DMS79 treated with DMSO at 0.1 percent for 48 hours (cell line): ENCODE results near the gene RALGPS1.
"Not testable (repeated sequence)": the region's sequence is repeated elsewhere in the genome, so short reads cannot be mapped to it uniquely, and the experiment has no call there.

Source experiments
- DNase-seq: peaks from one replicate; lab custom pipeline; 2025; lab: John Stamatoyannopoulos, UW

RALGPS1 gene

DNA sequence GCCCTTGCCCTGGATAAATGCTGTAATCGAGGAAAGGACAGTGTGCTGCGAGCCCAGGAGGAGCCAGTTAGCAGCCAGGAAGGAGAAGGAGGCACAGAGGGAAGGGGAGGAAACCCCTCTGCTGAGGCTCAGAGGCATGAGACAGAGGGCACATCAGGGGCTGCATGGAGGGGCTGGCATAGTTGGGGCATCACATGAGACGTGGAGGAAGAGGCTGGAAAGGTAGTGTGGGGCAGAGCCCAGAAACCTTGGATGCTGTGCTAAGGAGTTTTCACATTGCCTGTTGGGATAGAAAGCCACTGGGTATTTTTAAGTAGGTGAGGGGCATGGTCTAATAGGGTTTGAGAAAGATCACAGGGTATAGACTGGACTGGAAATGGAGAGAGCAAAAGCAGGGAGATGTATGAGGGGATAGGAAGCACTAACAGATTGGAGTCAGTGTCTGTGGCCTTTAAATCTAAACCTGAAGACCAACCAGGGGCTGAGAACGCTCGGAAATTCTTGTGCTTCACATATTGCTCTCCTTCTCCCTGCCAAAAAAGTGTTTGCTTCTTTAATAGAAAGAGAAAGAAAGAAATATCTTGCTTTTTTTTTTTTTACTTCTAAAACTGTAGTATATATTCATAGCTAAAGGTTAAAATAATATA is 240.9 kb downstream of the RALGPS1 start:
- no peak for DNase-seq

DNA sequence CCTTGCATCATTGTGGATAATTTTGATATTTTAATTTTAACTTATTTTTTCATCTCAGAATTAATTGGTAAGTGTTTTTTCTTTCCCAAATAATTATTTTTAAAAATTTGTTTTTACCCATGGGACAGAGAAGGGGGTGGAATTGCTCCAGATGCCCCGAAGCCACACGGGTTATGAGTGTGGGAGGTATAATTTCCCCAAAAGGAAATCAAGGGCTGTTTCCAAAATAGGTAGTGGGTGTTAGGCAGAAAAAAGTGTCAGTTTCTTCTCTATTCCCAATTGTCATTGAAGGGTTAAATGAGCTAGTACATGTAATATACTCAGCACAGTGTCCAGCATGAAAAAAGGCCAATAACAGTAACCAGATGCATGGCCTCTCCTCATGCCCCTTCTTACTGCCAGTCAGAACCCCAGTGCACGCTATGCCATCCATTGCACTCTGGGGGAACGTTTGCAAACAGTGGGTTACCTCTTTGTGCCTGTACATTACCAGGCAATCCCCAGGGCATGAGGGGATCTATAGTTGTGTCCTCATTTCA is 244.3 kb downstream of the RALGPS1 start:
- DNase-seq = no peak

DNA sequence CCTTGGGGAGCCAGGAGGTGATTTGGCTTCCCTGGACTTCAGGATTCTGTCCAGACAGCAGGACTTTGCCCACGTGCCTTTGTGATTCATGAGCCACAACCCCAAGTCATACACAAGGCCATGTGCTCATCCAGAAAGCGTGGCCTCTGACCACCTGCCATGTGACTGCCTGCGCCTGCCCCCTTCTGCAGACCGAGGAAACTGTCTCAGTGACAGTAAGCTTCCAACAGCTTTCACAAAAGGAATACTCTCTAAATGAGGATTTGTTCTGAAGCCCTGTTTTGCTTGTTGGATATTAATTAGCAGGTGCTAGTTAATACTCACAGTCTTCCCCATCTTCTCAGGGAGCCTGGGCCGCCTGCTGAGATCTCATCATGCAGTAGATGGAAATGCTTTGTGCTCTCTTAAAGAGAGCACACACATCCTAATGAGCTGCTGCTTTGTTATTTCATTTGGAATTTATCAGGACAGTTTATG is 244.8 kb downstream of the RALGPS1 start:
- no peak for DNase-seq

DNA sequence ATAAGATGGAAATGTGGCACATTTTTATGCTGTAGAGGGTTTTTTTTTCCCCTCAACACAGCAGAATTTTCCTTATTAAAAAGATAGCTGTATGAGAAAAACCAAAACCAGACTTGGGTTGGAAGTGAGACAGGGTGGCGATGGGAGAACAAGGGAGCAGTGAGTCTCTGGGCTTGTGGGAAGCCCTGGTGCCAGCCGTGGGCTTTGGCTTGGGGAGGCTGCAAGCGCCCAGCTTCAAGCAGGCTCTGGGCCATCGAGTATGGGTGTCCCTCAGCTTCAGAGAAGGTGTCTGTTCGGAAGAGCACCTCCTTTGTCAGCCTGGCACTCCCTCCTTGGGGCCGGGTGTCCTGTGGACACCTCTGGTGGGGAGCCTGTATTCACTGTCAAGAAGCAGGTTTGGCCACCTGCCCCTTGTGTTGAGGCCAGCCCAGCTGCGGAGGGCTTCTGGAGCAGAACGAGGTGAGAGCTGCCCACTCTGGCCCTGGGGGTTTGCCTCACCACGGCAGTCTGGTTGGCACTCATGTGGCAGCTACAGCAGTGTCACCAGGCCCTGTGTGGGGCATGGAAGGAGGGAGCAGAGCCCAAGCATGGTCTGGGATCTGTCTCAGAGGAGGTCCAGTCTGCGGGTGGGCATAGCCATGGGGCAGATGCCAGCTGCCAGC is 245.5 kb downstream of the RALGPS1 start:
- no peak for DNase-seq

DNA sequence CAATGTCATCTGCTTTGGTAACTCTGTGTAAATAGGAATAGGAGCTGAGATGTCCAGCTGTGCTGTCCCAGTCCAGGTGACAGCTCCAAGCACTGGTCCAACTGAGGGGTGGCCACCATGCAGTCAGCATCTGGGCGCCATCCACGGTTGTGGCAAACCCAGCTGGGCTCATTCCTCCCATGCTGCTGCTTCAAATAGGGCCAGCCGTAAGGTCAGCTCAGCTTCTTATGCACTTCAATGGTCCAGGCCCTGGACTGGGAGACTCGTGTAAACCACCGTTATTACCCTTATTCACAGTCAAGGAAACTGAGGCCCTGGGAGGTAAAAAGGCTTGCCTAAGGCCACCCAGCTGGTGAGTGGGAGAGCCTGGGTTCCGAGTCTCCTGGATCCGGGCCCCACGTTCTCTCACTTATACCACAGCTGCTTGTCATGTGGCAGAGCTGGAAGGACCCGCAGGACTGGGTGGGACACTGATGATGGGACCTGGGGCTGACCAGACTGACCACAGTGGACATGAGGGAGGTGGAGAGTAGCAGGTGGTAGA is 246.6 kb downstream of the RALGPS1 start:
- no peak for DNase-seq

DNA sequence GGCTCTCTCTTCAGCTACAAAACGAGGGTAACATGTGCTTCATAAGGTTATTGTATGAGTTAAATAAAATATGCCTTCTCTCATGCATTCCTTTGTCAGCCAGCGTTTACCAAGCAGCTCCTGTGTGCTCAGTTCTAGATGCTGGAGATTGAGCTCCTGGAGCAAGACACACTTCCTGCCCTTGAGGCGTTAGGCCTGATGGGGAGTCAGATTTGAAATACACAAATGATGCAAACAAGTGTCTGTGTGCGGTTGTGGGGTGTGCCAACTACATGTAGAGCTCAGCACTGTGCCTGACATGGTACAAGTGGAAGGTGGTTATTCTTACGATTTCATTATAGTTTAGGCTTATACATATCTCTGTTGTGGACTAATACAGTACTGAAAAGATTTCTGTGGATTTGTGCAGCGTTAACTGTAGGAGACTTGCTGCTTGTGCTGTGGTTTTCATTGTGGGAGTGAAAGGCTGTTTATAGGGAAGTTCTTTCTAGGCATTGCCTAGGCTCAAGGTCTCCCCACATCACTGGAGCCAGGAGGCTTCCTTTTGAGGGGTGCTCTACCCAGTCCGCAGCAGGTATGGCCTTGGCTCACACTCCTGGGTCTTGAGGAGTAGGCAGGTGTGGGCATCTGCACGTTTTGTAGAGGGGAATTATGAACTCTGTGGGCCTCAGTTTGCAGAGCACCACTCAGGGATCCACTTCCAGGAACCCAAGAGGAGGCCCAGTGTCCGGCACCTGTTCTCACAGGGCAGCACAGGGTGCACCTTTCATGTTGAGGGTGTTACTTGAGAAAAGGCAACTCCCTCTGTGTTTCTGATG is 247.7 kb downstream of the RALGPS1 start:
- DNase-seq = no peak

DNA sequence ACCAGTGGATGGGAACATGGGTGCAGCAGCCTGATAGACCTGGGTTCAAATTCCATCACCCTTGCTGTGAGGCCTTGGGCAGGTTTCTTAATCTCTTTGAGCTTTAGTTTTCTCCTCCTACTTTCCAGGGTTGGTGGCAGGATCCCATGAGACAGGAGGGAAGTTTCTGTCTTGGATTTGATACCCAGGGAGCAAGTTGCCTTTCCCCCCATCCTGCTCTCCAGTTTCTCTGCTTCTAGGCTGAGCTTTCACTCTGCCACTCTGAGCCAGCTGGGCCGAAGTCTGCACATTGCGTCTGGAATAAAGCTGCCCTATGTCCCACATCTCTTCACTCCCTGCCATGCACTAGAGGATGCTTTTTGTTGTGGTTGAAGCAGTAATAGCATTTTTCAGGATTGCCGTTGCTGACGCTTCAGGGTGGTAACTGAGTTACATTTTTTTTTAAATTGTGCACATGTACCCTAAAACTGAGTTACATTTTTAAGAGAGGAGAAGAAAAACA is 248.3 kb downstream of the RALGPS1 start:
- DNase-seq = no peak

DNA sequence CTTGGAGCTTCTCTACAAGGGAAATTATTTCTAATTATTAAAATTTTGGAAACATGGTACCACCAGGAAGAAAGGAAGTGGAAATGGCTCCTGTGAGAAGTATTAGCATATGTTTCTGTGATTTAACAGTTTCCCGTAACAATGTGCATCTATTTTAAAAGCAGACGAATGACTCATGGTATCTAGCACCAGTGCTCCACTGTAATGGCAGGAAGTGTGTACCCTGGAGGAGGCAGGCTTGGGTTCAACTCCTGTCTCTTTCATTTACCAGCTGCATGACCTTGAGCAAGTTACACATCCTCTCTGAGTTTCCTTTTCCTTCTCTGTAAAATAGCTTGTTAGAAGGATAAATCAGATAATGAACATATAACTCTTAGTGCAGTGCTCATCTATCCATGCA is 248.8 kb downstream of the RALGPS1 start:
- DNase-seq = no peak

DNA sequence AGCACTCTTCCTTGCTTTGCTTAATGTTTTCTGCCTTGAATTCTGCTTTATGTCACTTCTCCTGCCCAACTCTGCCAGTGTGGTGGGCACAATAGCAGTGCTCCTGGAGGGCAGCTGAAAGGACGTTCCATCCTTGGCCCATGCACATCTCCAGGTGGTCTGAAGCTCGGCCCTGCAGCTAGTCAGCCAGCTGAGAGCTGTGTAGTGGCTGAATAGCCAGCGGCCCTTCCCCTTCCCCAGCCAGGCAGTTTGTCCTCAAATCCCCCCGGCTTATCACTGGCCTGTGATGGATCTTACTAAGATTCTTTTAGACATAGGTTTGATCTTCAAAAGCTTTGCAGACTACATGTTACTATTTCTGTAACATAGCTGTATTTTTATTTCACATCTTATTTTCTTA is 250.5 kb downstream of the RALGPS1 start:
- DNase-seq = no peak

DNA sequence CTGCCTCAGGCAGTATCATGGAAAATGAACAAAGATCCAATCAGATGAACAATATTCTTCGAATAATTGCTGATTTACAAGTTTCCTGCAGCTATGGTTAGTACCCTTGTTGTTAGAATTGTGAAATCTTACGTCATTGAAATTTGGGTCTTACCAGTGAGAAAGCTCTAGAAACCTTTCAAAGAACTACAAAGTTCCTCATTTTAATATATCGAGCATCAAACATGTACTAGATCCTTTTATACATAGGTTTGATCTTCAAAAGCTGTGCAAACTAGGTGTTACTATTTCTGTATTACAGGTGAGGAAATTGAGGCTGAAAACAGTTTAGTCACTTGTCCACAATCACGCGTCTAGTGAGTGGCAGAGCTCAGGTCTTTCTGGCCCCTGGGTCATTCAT is 251.5 kb downstream of the RALGPS1 start:
- no peak for DNase-seq

DNA sequence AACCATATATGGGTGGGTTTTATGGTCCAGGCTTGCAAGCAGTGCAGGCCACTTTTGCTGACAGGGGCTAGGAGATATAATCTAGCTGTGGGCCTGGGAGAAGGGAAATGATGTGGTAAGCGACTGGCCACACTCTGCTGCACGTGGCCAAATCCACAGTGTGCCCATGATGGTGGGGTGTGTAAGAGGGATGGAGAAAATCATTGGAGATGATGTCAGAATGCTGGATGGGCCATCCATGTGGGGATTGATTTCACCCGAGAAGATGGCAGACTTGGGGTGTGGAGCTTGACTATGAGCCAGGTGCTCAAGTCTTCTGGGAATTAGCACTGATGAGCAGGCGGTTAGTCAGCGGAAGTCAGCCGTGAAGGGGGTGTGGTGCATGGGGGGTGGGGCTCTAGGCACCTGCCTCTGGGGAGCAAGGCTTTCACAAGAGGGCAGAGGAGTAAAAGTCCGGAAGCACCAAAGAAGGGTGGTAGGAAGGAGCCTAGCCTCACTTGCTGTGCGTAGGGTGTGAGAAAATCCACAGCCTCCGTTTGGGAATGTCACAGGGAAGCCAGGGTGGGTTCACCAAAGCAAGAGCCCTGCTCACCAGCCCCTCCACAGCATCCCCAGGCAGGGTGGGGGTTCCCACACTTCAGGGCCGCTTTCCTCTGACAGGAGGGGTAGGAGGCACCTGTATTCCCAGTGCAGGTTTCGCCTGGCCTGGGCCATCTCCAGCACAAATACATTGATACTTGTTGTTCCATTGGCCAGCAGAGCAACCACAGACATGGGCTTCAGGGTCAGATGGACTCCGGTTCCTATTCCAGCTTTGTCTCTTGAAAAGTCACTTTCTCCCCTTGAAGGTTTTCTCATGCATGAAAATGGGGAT is 252.3 kb downstream of the RALGPS1 start:
- no peak for DNase-seq

DNA sequence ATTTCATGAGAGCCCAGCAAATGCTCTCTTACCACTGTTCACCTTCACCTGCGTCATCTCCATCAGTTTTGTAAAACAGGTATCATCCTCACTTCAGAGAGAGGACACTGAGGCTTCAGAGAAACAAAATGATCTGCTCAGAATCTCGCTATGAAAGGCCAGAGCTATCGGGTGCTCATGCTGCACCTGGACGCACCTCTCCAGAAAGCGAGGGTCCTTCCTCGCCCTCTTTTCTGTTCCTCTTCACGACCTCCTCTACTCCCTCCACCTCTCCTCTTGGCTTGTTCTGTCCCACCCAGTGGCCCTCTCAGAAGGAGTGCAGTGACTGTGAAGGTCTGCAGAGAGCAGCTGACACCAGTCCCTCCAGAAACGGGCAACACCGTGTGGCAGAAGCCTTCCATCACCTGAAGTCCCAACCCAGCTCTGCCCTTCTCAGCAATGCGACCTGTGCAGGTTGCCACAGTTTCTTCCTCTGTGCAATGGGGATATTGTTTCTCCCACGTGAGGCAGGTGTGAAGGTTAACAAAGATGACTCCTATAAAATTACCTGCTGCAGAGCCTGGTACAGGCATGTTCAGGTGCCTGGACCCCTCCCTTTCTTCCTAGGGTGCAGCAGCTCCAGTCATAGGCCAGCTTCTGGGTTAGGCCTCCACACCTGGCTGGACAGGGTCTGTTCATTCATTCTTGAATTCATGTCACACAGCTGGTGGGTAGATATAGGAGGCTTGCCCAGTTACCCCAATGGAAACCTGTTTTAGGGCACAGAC is 253.2 kb downstream of the RALGPS1 start:
- DNase-seq = no peak

DNA sequence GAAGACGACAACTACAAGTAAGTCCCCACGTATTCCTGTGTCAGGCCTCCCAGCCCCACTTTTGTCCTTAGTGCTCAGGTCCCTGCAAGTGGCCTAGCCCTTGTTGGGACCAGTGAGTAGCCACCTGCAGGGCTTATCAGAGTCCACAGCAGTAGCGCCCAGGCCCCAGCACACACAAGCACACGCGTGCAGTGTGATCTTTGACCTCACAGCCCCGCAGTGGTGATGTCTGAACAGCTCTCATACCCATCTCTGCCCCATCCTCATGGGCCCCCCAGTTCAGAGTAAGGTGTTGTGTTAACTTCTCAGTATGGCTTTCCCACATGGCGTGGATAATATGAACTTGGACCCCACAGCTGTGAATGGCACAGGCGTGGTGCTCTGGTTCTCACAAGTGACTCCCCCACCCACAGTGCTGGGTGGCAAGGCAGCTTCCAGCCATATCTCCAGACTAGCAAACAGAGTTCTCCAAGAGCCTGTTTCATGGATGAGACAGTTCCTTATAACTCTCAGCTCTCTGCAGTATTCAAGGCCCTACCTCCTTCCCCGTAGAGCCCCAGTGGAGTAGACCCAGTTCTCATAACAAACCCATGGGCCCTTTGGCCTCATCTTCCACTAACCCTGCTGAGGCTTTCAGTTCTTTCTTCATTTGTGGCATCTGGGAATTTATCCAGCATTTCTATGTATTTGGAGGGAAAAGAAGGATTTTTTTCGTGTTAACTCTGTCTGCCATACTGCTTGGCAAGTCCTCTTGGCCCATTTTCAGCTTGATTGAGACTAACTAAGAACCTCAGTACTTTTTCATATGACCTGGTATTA is 254.4 kb downstream of the RALGPS1 start:
- DNase-seq = no peak

DNA sequence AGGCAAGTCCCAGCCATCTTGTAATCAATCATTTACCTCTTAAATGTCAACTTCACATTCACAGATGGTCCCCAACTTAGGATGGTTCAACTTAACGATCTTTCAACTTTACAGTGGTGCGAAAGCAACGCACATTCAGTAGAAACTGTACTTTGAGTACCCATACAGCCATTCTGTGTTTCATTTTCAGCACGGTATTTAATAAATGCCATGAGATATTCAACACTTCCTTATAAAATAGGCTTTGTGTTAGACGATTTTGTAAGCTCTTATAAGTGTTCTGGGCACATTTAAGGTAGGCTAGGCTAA is 254.9 kb downstream of the RALGPS1 start:
- DNase-seq = no peak

DNA sequence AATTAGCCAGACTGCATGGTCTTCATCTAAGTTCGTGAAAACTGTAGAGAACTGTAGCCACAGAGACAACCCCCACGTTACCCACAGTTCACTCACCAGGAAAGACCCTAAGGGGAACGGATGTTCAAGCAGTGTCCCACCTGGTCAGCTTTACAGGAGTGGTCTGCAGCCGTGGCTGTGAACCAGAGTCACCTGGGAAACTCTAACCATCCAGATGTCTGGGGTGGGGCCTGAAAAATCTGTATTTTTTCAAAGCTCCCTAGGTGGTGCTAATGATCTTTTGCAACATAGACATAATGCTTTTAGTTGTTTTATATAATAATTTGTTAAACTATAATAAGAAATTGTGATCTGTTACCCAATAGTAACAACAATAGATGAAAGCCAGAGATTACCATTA is 255.5 kb downstream of the RALGPS1 start:
- DNase-seq = no peak

DNA sequence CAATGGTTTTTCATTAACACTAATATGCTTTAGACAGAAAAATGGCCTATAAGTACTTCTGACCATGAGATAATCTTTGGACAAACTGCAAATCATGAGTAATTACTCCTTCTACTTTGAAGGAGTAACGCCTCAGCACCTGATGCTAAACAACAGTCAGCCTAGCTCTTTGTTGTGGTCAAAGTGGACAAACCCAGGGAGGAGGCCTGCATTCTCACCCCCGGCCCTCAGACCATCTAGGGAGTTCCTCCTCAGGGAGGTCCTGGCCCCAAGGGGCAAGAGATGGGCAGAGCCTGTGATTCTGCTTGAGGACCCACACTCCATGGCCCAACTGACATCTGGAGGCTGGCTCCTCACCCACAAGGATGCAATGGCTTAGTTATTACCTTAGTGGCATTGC is 256.1 kb downstream of the RALGPS1 start:
- no peak for DNase-seq

DNA sequence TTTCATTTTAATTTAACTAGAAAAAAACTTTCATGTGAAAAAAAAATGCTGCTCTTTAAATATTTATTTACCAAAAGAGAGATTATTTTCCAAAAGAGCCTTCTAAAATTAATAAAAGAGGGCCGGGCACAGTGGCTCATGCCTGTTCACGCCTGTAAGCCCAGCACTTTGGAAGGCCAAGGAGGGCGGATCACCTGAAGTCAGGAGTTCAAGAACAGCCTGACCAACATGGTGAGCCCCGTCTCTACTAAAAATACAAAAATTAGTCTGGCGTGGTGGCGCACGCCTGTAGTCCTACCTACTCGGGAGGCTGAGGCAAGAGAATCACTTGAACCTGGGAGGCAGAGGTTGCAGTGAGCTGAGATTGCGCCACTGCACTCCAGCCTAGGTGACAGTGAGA is 256.8 kb downstream of the RALGPS1 start:
- not testable (repeated sequence) for DNase-seq

DNA sequence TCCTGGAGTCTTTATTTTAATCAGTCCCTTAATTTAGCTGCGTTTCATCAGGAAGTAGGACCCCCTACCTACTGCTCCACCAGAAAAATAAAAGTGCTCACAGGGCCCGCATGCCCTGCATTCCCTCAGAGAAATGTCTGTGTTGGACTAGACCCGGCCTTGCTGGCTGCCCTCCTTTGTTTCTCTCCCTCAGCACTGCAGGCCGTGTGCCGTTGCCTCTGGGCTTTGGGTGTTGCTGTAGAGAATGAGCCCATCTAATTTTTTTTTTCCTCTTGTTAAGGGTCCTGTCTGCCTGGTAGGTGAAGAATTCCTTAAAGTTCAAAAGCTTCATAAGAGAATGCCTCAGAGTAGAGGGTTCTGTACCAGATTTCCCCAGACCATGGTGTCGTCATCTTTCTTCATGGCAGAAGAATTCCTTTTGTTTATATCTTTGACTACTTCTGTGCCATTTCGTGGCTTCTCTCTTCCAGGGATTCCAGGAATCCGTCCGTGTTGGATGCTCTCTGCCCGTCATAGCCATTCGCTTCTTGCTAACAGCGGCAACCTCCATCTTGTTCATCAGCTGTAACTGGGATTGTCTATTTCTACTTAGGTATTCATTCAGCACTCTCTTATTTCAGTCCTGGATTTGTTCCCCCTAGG is 257.6 kb downstream of the RALGPS1 start:
- no peak for DNase-seq

DNA sequence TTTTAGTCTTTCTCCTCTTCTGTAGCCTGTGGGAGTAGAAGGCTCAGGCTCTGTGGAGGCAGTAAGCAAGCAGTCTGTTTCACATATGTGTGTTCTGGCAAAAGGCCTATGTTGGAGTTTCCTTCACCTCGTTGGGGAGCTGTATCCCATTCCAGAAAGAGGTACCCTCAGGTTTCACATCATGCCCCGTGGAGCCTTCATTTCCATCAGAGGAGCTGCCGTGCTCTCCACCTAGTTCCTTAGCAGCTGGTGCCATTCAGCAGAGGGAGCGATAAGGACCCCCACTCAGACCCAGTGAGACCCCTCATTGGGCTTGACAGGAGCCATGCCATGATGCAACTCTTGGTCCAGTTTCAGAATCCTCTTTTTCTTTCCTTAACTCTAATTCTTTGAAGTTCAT is 258.5 kb downstream of the RALGPS1 start:
- no peak for DNase-seq
